ENCODE data around the gene TIFAB. TPM values are rescaled to one million over a fixed set of nuclear protein-coding genes. Genes with fewer than 3 reads are reported as not detected.

The TIFAB gene
- total RNA-seq, 1 donor from 2014 or later, result not detected

DNA sequence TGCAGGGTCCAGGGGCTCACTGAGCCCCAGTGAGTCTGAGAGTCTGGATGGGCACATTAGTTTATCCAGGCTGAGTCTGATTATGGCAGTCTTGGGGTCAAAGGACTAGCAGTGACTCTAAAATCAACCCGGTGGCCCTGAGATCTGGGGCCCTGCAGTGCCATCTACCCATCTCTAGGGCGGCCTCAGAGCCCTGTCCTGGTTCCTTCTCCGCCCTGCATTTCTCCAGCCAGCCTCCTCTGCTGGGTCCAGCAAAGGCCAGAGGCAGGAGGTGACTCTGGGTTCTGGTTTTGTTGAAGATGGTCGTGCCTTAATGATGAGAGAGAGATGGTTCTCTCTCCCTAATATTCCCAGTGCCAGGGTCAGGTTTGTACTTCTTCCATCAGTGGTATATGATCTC, 20.0 kb downstream of the TIFAB start:
- no peak for DNase-seq (ENCODE audit: low spot score)
- Mint-ChIP-seq H3K4me3 (ENCODE audit: unreplicated experiment) (no peak overlapping the region), H3K27ac (ENCODE audit: unreplicated experiment) (no peak overlapping the region), H3K27me3 (ENCODE audit: unreplicated experiment) (no peaks in the 10 kb centered on the region), H3K9me3 (ENCODE audit: unreplicated experiment) (no peaks in the 10 kb centered on the region), H3K4me1 (ENCODE audit: unreplicated experiment) (peaks cover 12% of the 10 kb centered on the region), H3K36me3 (ENCODE audit: low read depth, unreplicated experiment) (peaks cover 4% of the 10 kb centered on the region)
- TF ChIP-seq CTCF (IDR thresholded peaks at IDR 0.05; ENCODE audit: unreplicated experiment), result no peak

GRCh38 chr5:135430135-135430437, 22.1 kb downstream of the TIFAB start:
- peaks cover 4% of the 10 kb centered on the region for H3K36me3 Mint-ChIP-seq (ENCODE audit: low read depth, unreplicated experiment)
- no peaks in the 10 kb centered on the region for H3K9me3 Mint-ChIP-seq (ENCODE audit: unreplicated experiment)
- no peak overlapping the region for H3K4me3 Mint-ChIP-seq (ENCODE audit: unreplicated experiment)
- H3K27ac Mint-ChIP-seq (ENCODE audit: unreplicated experiment), result no peak overlapping the region
- no peak for TF ChIP-seq CTCF (IDR thresholded peaks at IDR 0.05; ENCODE audit: unreplicated experiment)
- H3K4me1 Mint-ChIP-seq (ENCODE audit: unreplicated experiment), result peaks cover 10% of the 10 kb centered on the region
- DNase-seq (ENCODE audit: low spot score), result no peak
- no peaks in the 10 kb centered on the region for H3K27me3 Mint-ChIP-seq (ENCODE audit: unreplicated experiment)

- no peak for TF ChIP-seq CTCF (IDR thresholded peaks at IDR 0.05; ENCODE audit: unreplicated experiment)
- Mint-ChIP-seq H3K36me3 (ENCODE audit: low read depth, unreplicated experiment) (peaks cover 4% of the 10 kb centered on the region), H3K27me3 (ENCODE audit: unreplicated experiment) (no peaks in the 10 kb centered on the region), H3K9me3 (ENCODE audit: unreplicated experiment) (no peaks in the 10 kb centered on the region), H3K4me3 (ENCODE audit: unreplicated experiment) (no peak overlapping the region), H3K4me1 (ENCODE audit: unreplicated experiment) (peaks cover 7% of the 10 kb centered on the region), H3K27ac (ENCODE audit: unreplicated experiment) (no peak overlapping the region)
- DNase-seq (ENCODE audit: low spot score), result no peak
These were observed 22.6 kb downstream of the TIFAB start for GRCh38 chr5:135429301-135430134.

DNA sequence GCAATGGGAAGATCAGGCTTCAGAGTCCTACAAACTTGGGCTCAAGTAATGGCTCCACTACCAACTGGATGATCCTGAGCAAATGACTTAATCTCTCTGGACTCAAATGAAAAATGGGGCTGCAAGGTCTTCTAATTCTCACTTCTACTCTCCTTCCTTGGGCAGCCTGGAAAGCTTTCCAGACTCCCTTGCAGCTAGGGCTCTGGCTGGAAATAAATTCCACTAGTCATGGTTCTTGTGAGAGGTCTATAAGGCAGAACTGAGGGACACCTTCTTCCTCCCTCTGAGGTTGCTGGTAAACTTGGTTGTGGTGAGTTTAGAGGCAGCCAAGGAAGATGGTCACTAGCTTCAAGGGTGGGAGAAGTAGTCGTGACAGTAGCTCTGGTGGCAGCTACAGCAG, 23.6 kb downstream of the TIFAB start:
- Mint-ChIP-seq H3K4me3 (ENCODE audit: unreplicated experiment) (no peak overlapping the region), H3K27ac (ENCODE audit: unreplicated experiment) (no peak overlapping the region), H3K4me1 (ENCODE audit: unreplicated experiment) (peaks cover 2% of the 10 kb centered on the region), H3K9me3 (ENCODE audit: unreplicated experiment) (no peaks in the 10 kb centered on the region), H3K36me3 (ENCODE audit: low read depth, unreplicated experiment) (peaks cover 4% of the 10 kb centered on the region), H3K27me3 (ENCODE audit: unreplicated experiment) (no peaks in the 10 kb centered on the region)
- no peak for DNase-seq (ENCODE audit: low spot score)
- no peak for TF ChIP-seq CTCF (IDR thresholded peaks at IDR 0.05; ENCODE audit: unreplicated experiment)

Measured in endothelial cell (in vitro differentiated cells).